NCI-H1105 (cell line): ENCODE results near the gene BTBD16.

Experiments used
- DNase-seq: peaks from one replicate; lab custom pipeline; 2025; lab: John Stamatoyannopoulos, UW

BTBD16 gene

DNA sequence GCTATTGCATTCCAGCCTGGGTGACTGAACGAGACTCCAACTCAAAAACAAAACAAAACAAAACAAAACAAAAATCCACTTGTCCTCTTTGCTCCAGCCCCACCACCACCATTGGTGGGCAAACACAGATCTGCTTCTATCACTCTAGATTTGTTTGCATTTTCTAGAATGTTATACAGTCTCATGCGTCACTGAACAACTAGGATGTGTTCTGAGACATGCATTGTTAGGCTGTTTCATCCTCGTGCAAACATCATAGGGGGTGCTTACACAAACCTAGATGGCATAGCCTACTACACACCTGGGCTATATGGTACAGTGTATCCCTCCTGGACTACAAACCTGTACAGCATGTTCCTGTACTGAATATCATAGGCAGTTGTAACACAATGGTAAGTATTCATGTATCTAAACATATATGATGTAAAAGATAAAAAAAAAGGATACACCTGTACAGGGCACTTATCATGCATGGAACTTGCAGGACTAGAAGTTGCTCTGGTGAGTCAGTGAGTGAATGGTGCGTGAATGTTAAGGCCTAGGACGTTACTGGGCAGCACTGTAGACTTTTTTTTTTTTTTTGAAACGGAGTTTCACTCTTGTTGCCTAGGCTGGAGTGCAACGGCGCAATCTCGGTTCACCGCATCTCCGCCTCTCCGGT, 45.3 kb downstream of the BTBD16 start:
- DNase-seq: no peak

DNA sequence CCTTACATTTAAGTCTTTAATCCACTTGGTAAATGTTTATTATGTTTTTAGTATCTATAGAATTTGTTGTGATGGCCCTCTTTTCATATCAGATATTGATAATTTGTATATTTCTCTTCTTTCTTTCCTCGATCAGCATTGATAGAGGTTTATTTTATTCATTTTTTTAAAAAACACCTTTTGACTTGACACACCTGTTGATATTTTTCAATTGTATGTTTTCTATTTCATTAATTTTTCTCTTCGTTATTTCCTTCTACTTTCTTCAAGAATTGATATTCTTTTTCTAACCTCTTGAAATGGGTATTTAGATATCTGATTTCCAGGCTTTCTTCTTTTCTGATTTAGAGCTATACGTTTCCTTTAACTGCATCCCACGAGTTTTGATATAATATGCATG, 50.9 kb downstream of the BTBD16 start:
- DNase-seq: no peak

DNA sequence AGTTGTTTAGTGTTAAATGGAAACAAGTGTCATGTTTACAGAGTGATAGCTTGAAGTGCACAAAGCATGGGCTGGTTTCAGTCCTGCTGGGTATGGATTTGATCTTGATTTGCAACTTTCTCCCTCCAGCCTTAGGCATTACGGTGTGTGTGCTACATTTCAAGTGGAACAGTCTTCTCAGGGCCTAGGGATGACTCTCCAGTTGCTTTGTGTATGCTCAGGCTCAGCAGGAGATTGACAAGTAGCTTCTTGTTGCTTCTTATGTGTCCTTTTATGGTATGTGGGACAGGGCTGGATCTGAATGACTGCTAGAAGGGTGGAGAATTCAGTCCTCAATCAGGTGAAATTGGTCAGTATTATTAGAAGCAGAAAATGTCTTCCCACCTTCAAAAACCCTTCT, 52.1 kb downstream of the BTBD16 start:
- no peak for DNase-seq

DNA sequence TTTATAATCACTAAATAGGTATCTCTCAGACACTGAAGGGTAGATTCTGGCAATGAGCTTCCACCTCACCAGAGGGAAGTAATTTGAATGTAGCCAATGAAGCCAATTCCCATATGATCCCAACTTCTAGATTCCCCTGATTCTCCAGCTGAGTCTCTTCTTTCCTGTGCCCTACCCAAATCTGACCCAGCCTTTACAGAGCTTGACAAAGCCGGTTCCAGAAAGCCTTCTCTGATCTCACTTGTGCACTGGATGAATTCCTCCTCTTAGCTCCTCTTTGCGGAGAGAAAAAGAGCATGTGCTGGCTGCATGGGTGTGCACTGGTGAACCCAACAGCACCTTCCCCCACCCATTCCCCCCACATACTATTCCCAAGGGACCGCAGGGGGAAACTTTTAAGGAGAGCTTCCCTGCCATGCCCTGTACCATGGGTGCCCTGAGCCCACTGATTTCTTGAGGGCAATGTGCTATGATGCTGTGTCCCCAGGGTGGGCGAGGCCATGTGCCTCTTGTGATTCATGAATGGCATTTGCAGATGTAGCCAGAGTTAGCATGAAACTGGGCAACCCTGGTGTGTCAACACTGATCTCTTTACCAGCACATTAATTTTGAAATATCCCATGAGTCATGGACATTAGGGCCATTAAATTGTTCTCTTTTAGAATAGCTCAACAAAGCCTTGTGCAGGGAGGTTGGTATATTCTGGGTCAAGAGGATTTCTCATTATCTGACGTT, 53.0 kb downstream of the BTBD16 start:
- no peak for DNase-seq

DNA sequence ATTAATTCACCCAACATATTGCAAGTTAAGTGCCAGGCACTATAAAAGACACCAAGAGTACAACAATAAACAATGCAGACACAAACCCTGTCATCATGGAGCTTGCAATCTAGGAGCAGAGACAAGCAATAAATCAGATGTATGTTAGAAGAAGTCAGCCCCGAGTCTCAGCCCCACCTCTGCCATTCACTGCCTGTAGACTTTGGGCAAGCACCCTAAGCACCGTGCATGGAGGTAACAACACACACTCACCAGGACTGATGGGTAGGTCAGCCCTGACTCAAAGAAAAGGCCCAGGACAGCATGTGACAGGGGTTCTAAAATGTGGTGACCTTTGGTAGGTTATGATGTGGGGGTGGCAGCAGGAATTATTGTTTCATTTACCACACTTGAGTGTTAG, 54.1 kb downstream of the BTBD16 start:
- no peak for DNase-seq

DNA sequence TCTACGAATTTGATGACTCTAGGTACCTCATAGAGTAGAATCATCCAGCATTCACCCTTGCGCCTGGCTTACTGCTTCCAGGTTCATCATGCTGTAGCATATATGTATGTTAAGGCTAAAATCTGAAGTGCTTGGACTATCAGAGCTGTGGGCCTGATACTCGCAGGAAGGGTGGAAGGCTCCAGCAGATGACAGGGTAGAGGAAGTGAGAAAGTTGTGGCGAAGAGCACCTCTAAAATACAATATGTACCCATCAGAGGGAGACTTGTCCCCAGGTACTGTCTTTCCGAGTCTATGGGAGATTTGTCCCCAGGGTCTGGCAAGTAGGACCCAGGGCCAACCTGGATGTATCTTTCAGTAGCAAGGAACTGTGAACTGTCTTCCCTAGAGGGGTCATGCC, 55.3 kb downstream of the BTBD16 start:
- no peak for DNase-seq

DNA sequence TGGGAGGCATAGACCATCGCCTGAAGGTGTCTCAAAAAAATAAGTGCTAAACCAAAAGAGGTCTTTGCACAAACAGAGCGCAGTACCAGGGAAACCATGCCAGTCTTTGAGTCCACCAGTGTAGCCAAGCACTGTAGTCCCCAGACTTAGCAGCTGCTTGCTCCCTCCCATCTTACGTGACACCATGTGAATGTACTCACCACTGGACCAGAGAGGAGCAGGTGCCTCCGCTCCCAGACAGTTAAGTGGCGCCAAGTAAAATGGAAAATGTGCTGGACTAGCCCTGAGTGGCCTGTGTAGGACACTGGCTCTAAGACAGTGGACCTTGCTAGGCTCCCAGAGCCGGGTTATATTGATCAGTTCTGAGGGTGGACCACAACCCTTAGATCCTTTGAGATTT, 55.7 kb downstream of the BTBD16 start:
- no peak for DNase-seq

DNA sequence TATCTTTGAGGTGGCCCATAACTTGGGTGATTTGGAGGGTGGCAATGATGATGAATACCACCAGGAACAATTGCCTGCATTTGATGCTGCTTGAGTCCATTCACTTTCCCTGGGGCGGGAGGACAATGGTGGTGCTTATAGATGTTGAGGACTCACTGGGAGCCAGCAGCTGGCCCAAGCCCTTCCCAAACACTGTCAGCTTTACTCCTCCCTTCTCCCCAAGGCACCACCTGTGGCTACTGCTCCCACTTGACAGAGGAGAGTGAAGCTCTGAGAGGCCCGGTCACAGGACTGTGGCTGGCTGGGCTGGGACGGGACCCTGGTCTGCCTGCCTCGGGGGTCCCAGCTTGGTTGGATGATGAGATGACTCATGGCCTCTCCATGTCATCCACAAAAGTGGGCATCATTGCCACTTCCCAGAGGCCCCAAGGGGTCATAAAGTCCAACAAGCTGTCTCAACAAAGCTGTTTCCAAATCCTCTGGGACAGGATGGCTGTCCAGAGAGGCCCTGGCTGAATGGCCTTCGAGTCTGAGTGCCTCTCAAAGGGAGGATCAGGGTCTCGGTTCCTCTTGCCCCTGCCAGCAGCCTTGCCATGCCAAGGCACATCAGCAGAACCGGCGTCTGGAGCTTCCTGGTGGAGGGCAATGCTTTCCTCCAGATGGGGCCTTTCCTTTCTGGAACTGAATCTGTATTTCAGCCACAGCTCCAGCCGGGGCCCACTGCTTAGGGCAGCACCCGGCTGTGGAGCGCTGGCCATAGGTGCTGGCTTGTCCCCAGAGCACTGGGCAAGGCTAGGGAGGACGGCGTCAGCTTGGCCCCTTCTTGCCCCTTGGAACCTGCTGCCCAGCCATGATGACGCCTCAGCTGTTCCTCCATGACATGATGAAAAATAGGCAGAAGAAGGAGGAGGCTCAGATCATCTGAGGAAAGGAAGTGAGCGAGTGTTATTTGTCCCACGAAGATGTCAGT, 56.4 kb downstream of the BTBD16 start:
- DNase-seq: no peak

DNA sequence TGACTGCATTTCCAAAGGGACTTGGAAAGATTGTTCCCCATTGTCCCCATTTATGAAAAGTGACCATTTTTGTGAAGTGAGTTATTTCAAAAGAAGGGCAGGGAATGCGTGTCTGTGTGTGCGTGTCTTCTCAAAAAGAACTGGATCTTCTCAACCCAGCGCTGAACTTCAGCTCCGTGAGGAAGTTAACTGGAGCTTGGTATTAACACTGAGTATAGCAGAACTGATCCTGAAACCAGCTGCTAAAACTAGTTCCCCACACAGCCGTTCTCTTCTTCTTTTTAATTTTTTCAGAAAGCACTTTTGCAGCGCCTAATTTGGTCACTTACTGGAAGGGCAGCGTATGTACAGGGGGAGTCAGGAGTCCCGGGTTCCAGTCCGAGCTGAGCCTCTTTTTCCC, 57.6 kb downstream of the BTBD16 start:
- DNase-seq: no peak

DNA sequence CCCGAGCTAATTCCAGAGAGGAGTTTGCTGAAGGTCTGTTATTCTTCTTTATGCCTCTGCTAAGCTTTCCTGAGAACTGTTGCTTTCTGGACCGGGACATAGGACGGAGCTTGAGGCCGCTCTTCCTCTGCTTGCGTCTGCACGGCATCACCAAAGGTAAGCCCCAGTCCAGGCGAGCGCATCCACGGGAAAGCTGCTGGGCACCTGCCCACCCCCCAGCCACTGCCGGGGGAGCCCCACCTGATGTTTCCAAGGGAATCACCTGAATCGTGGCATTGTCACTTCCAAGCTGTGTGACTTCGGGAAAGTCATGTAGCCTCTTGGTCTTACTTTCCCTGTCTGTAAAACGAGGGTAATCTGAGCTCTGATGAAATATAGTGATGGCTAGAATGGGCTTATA, 58.3 kb downstream of the BTBD16 start:
- DNase-seq: no peak

DNA sequence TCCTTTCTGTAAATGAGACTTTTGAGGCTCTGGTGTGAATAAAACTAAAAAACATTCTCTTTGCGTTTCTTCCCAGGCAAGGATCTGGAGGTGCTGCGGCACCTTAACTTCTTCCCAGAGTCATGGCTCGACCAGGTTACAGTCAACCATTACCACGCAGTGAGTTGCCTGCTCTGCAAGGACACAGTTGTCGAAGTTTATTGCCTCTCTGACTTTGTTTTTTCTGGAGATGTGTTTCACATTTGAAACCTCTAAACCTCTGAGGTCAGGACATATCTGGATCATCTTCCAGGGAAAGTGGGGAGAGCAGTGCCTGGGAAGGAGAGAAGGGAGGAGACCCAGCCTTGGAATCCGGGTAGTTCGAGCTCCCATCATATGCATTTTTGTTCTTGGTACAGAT, 60.0 kb downstream of the BTBD16 start:
- DNase-seq: no peak

DNA sequence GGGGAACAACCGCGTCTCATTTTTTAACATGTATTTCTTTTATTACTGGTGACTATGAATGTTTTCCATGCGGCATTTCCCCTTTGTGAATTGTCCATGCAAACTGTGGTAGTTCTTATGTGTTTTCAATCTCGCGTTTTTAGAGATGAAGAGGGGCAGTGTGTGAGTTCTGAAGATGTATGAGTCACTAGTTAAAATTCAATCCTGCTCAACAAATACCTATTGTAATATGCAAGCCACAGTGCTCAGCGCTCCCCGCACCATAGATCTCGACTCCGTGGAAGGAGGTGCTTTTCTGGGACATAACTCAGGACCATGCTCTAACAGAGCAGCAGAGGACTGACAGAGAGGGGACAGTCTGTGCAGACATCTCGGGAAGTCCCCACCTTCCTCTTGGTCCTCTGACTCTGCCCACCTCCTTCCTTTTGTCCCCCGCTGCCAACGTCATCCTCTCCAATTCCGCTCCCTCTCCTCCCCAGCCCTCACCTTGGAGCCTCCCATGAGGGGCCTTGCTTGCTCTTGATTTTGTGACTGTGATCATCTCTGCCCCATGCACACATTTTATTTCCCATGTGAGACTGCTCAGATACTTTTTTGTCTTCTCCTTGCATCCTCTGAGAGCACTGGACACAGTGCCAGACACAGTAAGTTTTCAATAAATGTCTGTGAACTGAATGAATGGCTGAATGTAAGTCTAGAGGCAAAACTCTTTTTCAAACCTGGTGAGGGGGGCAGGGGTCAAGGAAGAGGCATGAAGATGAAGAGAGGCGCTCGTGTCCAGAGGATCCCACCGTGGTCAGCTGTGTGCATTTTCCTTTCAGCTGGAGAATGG, 60.7 kb downstream of the BTBD16 start:
- DNase-seq: no peak

DNA sequence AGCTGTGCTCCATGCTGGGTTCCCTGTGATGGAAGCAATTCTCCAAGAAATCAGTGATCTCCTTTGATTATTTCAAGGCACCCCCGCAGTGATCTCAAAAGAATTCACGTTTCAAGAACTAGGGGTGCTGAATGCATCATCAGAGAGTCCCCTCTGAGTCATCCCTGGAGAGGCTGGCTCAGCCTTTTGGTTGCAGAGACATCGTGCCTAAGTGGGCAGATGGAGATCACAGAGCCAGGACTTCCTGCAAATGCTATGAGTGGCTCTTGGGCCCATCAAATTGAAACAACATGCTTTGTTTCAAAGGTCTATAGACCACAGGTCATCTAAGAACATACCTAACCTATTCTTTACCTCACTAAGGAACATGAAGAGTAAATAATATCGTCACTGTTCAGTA, 61.9 kb downstream of the BTBD16 start:
- no peak for DNase-seq

DNA sequence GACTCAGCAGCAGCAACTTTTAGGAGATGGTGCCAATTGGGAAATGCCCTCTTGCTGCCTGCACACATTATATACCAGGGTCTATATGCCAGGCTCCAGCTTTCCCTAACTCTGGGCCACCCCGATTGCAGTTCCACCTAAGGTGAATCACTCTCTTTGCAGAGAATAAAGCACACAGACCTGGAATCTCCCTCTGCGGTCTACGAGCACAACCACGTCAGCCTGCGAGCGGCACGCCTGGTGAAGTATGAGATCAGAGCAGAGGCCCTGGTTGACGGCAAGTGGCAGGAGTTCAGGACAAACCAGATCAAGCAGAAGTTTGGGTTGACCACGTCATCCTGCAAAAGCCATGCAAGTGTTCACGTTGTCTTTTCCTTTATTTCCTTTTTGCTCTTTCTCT, 65.2 kb downstream of the BTBD16 start:
- DNase-seq: no peak

DNA sequence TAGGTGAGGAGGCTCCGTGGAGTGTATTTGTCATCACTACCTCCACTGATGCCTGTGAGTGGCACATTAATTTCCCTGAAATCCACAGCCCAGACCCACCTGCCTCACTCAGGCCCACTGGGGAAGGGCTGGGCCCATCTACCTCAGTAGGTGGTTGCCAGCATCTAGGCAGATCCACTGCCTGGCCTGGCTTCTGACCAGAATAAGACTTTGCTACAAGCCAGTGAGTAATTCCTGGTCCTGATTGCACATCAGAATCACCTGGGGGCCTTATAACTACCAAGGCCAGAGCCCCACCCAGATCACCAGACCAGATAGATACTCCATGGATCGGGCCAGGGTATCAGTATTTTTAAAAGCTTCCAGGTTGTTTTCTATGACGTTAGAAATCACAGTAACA, 65.9 kb downstream of the BTBD16 start:
- DNase-seq: no peak

DNA sequence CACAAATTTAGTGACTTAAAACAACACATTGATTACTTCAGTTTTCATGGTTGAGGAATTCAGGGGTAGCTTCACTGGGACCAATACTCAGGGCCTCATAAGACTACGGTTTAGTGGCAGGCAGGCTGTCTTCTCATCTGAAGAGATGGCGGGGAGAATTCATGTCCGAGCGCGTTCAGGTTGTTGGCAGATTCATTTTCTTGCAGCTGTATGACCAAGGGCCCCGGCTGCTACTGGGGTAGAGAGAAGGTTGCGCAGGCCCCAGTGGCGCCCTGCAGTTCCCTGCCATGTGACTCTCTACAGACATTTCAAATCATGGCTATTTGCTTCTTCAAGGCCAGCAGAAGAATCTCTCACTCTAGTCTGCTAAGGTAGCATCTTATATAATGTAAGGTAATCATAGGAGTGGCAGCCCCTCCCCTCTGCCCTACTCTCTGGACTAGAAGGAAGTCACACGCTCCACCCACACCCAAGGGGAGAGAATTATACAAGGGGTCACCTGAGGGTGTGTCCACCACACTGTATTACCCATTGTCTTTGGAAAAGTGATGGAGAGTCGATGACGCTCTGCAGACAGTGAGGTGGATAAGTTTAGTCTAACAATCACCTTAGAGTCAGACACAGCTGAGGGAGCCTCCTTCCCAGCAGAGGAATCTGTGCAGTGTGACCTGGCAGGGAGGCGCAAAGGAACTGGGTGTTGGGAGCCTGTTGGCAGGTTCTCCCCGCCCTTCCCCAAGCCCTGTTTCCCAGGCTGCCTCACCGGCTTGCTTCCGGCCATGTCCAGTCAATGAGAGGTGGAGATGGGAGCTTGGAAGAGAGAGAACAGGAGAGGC, 67.7 kb downstream of the BTBD16 start:
- no peak for DNase-seq

DNA sequence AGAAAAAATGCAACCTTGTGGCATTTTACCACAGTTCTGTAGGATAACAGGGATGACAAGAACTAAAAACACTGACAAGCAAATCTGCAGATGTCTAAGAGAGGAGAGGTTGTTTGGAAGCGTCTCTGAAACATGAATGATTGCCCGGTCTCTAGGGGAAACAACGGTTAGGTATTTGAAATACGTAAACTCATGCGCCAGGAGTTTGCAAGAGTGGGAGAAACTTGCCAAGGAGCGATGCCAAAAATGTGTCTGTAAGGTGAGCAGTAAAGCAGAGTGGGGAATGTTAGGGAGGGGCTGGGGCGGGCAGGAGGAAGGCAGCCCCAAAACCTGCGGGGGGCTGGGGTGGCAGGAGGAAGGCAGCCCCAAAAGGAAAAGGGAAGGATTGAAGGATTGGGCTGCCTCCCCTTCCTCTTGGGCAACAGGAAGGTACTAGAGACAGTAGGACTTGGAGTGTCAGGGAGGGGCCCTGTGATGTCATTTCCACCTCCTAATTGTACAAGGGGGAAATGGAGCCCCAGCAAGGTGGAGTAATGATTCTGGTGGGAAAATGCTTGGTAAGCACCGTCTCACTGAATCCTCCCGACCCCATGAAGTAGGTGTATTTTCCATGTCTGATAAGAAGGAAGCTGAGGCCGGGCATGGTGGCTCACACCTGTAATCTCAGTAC, 70.2 kb downstream of the BTBD16 start:
- no peak for DNase-seq

DNA sequence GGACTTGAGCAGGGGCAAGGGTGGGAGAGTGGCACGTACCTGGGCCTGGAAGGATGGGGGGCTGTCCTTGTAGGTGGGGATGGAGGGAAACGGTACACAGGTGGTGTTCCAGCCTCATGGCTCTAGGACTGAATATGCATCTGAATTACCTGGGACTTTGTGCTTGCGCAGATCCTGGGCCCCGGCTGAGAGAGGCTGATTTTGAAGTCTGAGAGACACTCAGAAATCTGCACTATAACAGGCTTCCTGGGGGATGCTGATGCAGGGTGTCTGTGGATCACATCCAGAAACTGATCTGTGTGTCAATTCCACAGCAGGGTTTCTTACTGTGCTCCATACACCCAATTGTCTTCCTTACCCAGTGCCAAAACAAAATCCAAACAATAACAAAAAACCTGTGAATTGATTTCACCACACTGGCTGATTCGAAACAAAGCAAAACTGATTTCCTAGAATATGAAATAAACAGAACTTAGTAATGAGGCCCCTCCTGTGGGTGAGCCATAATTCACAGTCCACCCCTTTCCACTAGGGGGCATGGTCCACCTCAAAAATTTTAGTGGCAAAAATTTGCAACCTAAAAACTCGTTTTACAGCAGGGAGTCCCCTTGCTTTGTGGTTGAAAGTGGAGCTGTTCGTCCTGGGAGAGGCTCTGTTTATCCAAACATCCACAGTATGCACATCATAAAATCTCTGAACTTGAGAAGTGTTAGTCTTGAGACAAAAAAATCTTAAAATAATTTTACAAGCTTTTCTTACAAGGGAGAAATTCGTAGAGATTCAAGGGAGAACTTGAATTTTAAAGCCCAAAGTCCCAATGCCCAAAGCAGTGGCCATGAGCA, 71.4 kb downstream of the BTBD16 start:
- DNase-seq: peak; percentile 23

DNA sequence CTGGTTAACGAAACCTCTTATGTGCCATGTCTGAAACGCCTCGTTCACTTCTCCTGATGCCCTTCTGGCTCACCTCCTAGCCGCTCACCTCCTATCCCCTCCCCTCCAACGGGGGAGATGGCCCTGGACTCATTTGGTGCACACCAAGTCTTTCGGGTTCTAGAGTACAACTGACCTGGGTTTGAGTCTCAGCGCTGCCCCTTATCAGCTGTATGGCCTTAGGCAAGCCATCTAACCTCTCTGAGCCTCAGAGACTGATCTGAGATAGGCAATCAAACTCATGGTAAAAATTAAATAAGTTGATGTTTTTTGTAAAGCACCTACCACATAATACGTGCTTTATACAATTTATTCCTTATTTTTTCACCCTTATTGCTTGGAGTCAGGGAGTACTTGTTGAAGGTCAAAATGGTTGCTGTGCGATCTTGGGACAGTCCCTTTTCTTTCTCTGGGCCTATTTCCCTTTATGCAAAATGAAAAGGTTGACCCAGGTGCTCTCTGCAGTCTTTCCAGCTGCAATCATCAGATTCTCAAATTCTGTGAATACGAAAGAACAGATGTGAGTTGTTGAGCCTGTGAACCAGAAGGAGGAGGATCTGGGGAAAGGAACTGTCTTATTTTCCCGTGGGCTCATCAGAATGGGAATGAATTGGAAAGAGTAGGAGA, 72.2 kb downstream of the BTBD16 start:
- DNase-seq: no peak
